Body of pancreas (tissue), 4 donors: Measurements from ENCODE around the gene ASAH2B.
"Not testable (repeated sequence)": the region's sequence is repeated elsewhere in the genome, so short reads cannot be mapped to it uniquely, and the experiment has no call there.

Source experiments
- CTCF ChIP-seq, 7 experiments: fragments of 450-650 bp in 4 of 7; fragments of 200-600 bp in 3 of 7; sonication (generic) in 3 of 7; IDR thresholded peaks; one replicate each; pipeline ENCODE4 v1.5.1; 2016 to 2019; ENCODE audit warnings: antibody characterized with exemption in 7 of 7
- POLR2A ChIP-seq, 3 donors: fragments of 450-650 bp; IDR thresholded peaks; one replicate each; pipeline ENCODE4 v1.6.1; 2016; ENCODE audit warnings: antibody characterized with exemption in 3 of 3, mild to moderate bottlenecking in 2 of 3

- not testable (repeated sequence) for TF ChIP-seq CTCF, POLR2A (IDR thresholded peaks at IDR 0.05)
These were observed 11.6 kb upstream of the ASAH2B start for GRCh38 chr10:50728112-50728511.
